A549 (cell line): Measurements from ENCODE around the gene SMG1. TPM values are rescaled to one million over a fixed set of nuclear protein-coding genes. Genes with fewer than 3 reads are reported as not detected.

ENCODE experiments used
- ATAC-seq, 2 experiments: fragments of 200-7000 bp in 1 of 2; fragments of >200 bp in 1 of 2; cut with Nextera tagmentation in 1 of 2; cut with Tn5 transposase in 1 of 2; 3 replicates each; pipeline versions ENCODE4 v1.8.0 to v1.9.1; 2018 to 2020; ENCODE audit warnings: mild to moderate bottlenecking in 1 of 2, moderate library complexity in 1 of 2
- CTCF ChIA-PET: fragments of 300-600 bp; sonication (Branson Sonifier 250); formaldehyde crosslinking; extraction: SDS; loops from one replicate; lab custom pipeline; 2021; ENCODE audit warnings: antibody characterized with exemption, inconsistent platforms; lab: Yijun Ruan, JAX
- POLR2A ChIA-PET: fragments of 350-600 bp; formaldehyde crosslinking; extraction: SDS; loops from one replicate; lab custom pipeline; 2021; ENCODE audit warnings: antibody characterized with exemption, inconsistent platforms; lab: Yijun Ruan, JAX
- DNase-seq, 2 experiments: peaks; one replicate each; pipeline versions ENCODE4 v3.0.0 to v3.0.0-alpha.2; 2011 to 2016; ENCODE audit warnings: low read depth in 1 of 2, low spot score in 1 of 2
- FAIRE-seq: peaks from 2 replicates; lab custom pipeline; 2011; peaks lifted over from hg19 to GRCh38; lab: Jason Lieb, UNC
- H3K27ac ChIP-seq, 2 experiments: fragments of >200 bp; sonication (Bioruptor Twin); formaldehyde crosslinking; 3 replicates each; pipeline ENCODE4 v1.5.1; 2016 to 2017
- H3K4me1 ChIP-seq: fragments of >200 bp; sonication (Bioruptor Twin); formaldehyde crosslinking; 3 replicates; pipeline ENCODE4 v1.6.1; 2016
- H3K4me2 ChIP-seq: fragments of >200 bp; sonication (Bioruptor Twin); formaldehyde crosslinking; 3 replicates; pipeline ENCODE4 v1.6.1; 2016
- H3K4me3 ChIP-seq: fragments of >200 bp; sonication (Bioruptor Twin); formaldehyde crosslinking; 3 replicates; pipeline ENCODE4 v1.5.1; 2016
- H3K9me3 ChIP-seq: fragments of >200 bp; sonication (Bioruptor Twin); formaldehyde crosslinking; 3 replicates; pipeline ENCODE4 v1.6.1; 2016
- CBX2 ChIP-seq: fragments of 200-600 bp; sonication (generic); IDR thresholded peaks from 2 replicates; pipeline ENCODE4 v1.6.1; 2016; ENCODE audit warnings: low read depth, mild to moderate bottlenecking, borderline replicate concordance
- CBX8 ChIP-seq: fragments of 200-600 bp; sonication (generic); IDR thresholded peaks from 2 replicates; pipeline ENCODE4 v1.6.1; 2016
- CEBPB ChIP-seq, 2 experiments: fragments of >200 bp in 1 of 2; sonication (Bioruptor Twin) in 1 of 2; formaldehyde crosslinking in 1 of 2; IDR thresholded peaks; 2 replicates each; pipeline ENCODE4 v1.6.1; 2012 to 2016
- CHD4 ChIP-seq: fragments of 200-600 bp; sonication (generic); IDR thresholded peaks from 2 replicates; pipeline ENCODE4 v1.6.1; 2016; ENCODE audit warnings: antibody characterized with exemption, mild to moderate bottlenecking, borderline replicate concordance
- EHF ChIP-seq: fragments of 250-450 bp; sonication (Bioruptor Pico); IDR thresholded peaks from 2 replicates; pipeline ENCODE4 v1.5.0; 2020; ENCODE audit warnings: mild to moderate bottlenecking
- EHMT2 ChIP-seq: fragments of 200-600 bp; sonication (generic); IDR thresholded peaks from 2 replicates; pipeline ENCODE4 v1.6.1; 2016; ENCODE audit warnings: antibody characterized with exemption, low read depth, mild to moderate bottlenecking, moderate library complexity
- FOSB ChIP-seq: fragments of 250-450 bp; sonication (Bioruptor Pico); IDR thresholded peaks from 2 replicates; pipeline ENCODE4 v1.5.0; 2020; ENCODE audit warnings: mild to moderate bottlenecking, moderate library complexity
- FOSL2 ChIP-seq, 2 experiments: fragments of 450-650 bp in 1 of 2; fragments of >200 bp in 1 of 2; sonication (Bioruptor Twin) in 1 of 2; formaldehyde crosslinking; IDR thresholded peaks; 2 replicates each; pipeline versions ENCODE4 v1.5.0 to v1.6.1; 2016 to 2020; ENCODE audit warnings: mild to moderate bottlenecking in 1 of 2, moderate library complexity in 1 of 2
- FOXS1 ChIP-seq: fragments of 250-450 bp; sonication (Bioruptor Pico); IDR thresholded peaks from 2 replicates; pipeline ENCODE4 v1.5.0; 2020; ENCODE audit warnings: mild to moderate bottlenecking, moderate library complexity
- HEYL ChIP-seq: fragments of 250-450 bp; sonication (Bioruptor Pico); IDR thresholded peaks from 2 replicates; pipeline ENCODE4 v1.8.0; 2021; ENCODE audit warnings: mild to moderate bottlenecking, moderate library complexity
- HOXA7 ChIP-seq: fragments of 250-450 bp; sonication (Bioruptor Pico); IDR thresholded peaks from 2 replicates; pipeline ENCODE4 v1.5.0; 2020; ENCODE audit warnings: mild to moderate bottlenecking, moderate library complexity
- JUN ChIP-seq, 2 experiments: fragments of >200 bp; sonication (Bioruptor Twin); formaldehyde crosslinking; IDR thresholded peaks; 2 replicates in 1 of 2; 3 replicates in 1 of 2; pipeline ENCODE4 v1.6.1; 2016 to 2017
- JUNB ChIP-seq: fragments of >200 bp; sonication (Bioruptor Twin); formaldehyde crosslinking; IDR thresholded peaks from 2 replicates; pipeline ENCODE4 v1.6.1; 2016
- KDM1A ChIP-seq: fragments of 200-600 bp; sonication (generic); IDR thresholded peaks from 2 replicates; pipeline ENCODE4 v1.6.1; 2016; ENCODE audit warnings: low read depth, mild to moderate bottlenecking
- MAZ ChIP-seq: fragments of 150-350 bp; IDR thresholded peaks from 2 replicates; pipeline ENCODE4 v1.6.1; 2014; ENCODE audit warnings: antibody characterized with exemption, low read depth, low read length, borderline replicate concordance
- MYC ChIP-seq: IDR thresholded peaks from 2 replicates; pipeline ENCODE4 v1.6.1; 2012; ENCODE audit warnings: mild to moderate bottlenecking, inconsistent platforms, low read length, improper control_type of control experiment, borderline replicate concordance
- NFE2L2 ChIP-seq: fragments of 150-350 bp; conservative IDR thresholded peaks from 2 replicates; pipeline ENCODE4 v1.6.1; 2014; ENCODE audit warnings: low read length
- NR3C1 ChIP-seq: fragments of >200 bp; sonication (Bioruptor Twin); formaldehyde crosslinking; IDR thresholded peaks from 3 replicates; pipeline ENCODE4 v1.6.1; 2017
- POLR2A ChIP-seq: IDR thresholded peaks from 2 replicates; pipeline ENCODE4 v1.6.1; 2012; ENCODE audit warnings: mild to moderate bottlenecking, low read length
- RAD21 ChIP-seq, 2 experiments: fragments of >200 bp in 1 of 2; sonication (Bioruptor Twin) in 1 of 2; formaldehyde crosslinking in 1 of 2; IDR thresholded peaks in 1 of 2; conservative IDR thresholded peaks in 1 of 2; 2 replicates in 1 of 2; 3 replicates in 1 of 2; pipeline ENCODE4 v1.6.1; 2012 to 2018; ENCODE audit warnings: inconsistent platforms in 1 of 2
- RARB ChIP-seq: fragments of 250-450 bp; sonication (Bioruptor Pico); IDR thresholded peaks from 2 replicates; pipeline ENCODE4 v1.8.0; 2021; ENCODE audit warnings: mild to moderate bottlenecking, moderate library complexity
- RCOR1 ChIP-seq: fragments of 150-350 bp; IDR thresholded peaks from 2 replicates; pipeline ENCODE4 v1.6.1; 2014; ENCODE audit warnings: antibody characterized with exemption, low read length, low read depth
- RFX5 ChIP-seq: fragments of 450-650 bp; IDR thresholded peaks from 2 replicates; pipeline ENCODE4 v1.7.1; 2014; ENCODE audit warnings: antibody characterized with exemption, mild to moderate bottlenecking, moderate library complexity
- SMC3 ChIP-seq: fragments of >200 bp; sonication (Bioruptor Twin); formaldehyde crosslinking; IDR thresholded peaks from 3 replicates; pipeline ENCODE4 v1.6.1; 2018; ENCODE audit warnings: inconsistent platforms
- TFCP2L1 ChIP-seq: fragments of 250-450 bp; sonication (Bioruptor Pico); IDR thresholded peaks from 2 replicates; pipeline ENCODE4 v1.5.0; 2021; ENCODE audit warnings: mild to moderate bottlenecking
- TP53 ChIP-seq: fragments of 250-450 bp; sonication (Bioruptor Pico); IDR thresholded peaks from 2 replicates; pipeline ENCODE4 v1.5.0; 2021; ENCODE audit warnings: mild to moderate bottlenecking, moderate library complexity
- ZC3H11A ChIP-seq: fragments of 450-650 bp; IDR thresholded peaks from 2 replicates; pipeline ENCODE4 v1.6.1; 2014; ENCODE audit warnings: antibody characterized with exemption, mild to moderate bottlenecking
- ZFP36 ChIP-seq: fragments of 450-650 bp; IDR thresholded peaks from 2 replicates; pipeline ENCODE4 v1.6.1; 2014; ENCODE audit warnings: borderline replicate concordance; ENCODE audit not compliant: partially characterized antibody
- ZNF302 ChIP-seq: fragments of 250-450 bp; sonication (Bioruptor Pico); IDR thresholded peaks from 2 replicates; pipeline ENCODE4 v1.9.0; 2021; ENCODE audit warnings: inconsistent platforms, mild to moderate bottlenecking, moderate library complexity
- WGBS: methylation state at CpG from one replicate; pipeline ENCODE4 v1.1.6; 2017; ENCODE audit errors: missing lambda C conversion rate; 5-methylcytosine and 5-hydroxymethylcytosine counted together
- polyA plus RNA-seq, 4 experiments: library from polyadenylated mRNA; depleted of rRNA in 3 of 4; stranded (reverse); fragments of >200 nt; fragmentation: RNase III in 1 of 4; extraction: RNeasy Plus Mini Kit Qiagen cat#74134 plus additional on column Dnase treatment in 1 of 4; gene quantifications; 2 replicates in 3 of 4; 3 replicates in 1 of 4; pipeline ENCODE4 v1.2.3, GENCODE V29; 2011 to 2017
- TF ChIP-seq, protein P1 (sequence below): fragments of 250-450 bp; sonication (Bioruptor Pico); IDR thresholded peaks from 2 replicates; pipeline ENCODE4 v1.5.0; 2020; ENCODE audit warnings: low read depth, mild to moderate bottlenecking, moderate library complexity
- TF ChIP-seq, protein P2 (sequence below): fragments of >200 bp; sonication (Bioruptor Twin); formaldehyde crosslinking; IDR thresholded peaks from 2 replicates; pipeline ENCODE4 v1.6.1; 2016
- TF ChIP-seq, protein P3 (sequence below): fragments of 150-350 bp; IDR thresholded peaks from 2 replicates; pipeline ENCODE4 v1.6.1; 2014; ENCODE audit warnings: low read depth, mild to moderate bottlenecking, low read length
- TF ChIP-seq, protein P4 (sequence below): IDR thresholded peaks from 2 replicates; pipeline ENCODE4 v1.6.1; 2012

The SMG1 gene
- polyA plus RNA-seq, 2 of the 4 experiments (the other 2 are of a cell fraction) = 15.7 to 63.8 TPM

DNA sequence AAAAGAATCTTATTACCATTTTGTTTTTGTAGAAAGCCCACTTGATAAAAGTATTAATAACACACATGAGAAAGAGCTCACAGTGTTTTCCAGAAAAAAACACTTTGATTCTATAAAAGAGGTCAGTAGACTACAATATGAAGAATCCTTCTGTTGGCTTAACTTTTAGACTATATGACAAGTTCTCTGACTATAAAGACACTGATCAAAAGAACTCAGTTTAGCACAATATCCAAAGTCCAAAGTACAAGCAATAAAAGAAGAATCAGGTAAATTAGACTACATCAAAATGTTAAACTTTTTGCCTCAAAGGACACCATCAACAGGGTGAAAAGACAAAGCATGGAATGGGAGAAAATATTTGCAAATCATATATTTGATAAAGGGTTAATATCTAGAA, 11.2 kb upstream of the SMG1 start:
- no peak overlapping the region for H3K4me3 ChIP-seq
- TF ChIP-seq, protein P1, sequence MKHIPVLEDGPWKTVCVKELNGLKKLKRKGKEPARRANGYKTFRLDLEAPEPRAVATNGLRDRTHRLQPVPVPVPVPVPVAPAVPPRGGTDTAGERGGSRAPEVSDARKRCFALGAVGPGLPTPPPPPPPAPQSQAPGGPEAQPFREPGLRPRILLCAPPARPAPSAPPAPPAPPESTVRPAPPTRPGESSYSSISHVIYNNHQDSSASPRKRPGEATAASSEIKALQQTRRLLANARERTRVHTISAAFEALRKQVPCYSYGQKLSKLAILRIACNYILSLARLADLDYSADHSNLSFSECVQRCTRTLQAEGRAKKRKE (CRISPR knock-in tag) = no peak
- TF ChIP-seq POLR2A (no peak), EHMT2 (no peak), RAD21 (conservative IDR thresholded peaks at IDR 0.05 in 1 of 2, IDR thresholded peaks at IDR 0.05 in 1 of 2) (no peak), KDM1A (no peak), JUNB (no peak), FOXS1 (CRISPR knock-in tag) (no peak), CEBPB (IDR thresholded peaks at IDR 0.05) (no peak), HEYL (CRISPR knock-in tag) (no peak), HOXA7 (CRISPR knock-in tag) (no peak), SMC3 (no peak), TFCP2L1 (CRISPR knock-in tag) (no peak), ZFP36 (no peak), JUN (IDR thresholded peaks at IDR 0.05) (no peak), FOSB (CRISPR knock-in tag) (no peak)
- TF ChIP-seq, protein P2, sequence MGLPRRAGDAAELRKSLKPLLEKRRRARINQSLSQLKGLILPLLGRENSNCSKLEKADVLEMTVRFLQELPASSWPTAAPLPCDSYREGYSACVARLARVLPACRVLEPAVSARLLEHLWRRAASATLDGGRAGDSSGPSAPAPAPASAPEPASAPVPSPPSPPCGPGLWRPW = no peak
- DNase-seq = no peak
- peaks cover 13% of the 10 kb centered on the region for H3K4me1 ChIP-seq
- ATAC-seq = no peak
- no peak overlapping the region for H3K4me2 ChIP-seq
- ChIA-PET CTCF (interaction anchor here (1.6 to 2.4 kb wide), 2 partner anchors 9 to 30 kb away, joined by 5 to 10 read pairs; no protein-coding TSS in a partner anchor), POLR2A (interaction anchor here (0.9 to 1.5 kb wide), 2 partner anchors 12 to 136 kb away, joined by 3 to 4 read pairs; partner anchors contain the start of genes ARL6IP1 and SMG1)
- no peaks in the 10 kb centered on the region for H3K9me3 ChIP-seq
- FAIRE-seq = no peak
- H3K27ac ChIP-seq = no peak overlapping the region

DNA sequence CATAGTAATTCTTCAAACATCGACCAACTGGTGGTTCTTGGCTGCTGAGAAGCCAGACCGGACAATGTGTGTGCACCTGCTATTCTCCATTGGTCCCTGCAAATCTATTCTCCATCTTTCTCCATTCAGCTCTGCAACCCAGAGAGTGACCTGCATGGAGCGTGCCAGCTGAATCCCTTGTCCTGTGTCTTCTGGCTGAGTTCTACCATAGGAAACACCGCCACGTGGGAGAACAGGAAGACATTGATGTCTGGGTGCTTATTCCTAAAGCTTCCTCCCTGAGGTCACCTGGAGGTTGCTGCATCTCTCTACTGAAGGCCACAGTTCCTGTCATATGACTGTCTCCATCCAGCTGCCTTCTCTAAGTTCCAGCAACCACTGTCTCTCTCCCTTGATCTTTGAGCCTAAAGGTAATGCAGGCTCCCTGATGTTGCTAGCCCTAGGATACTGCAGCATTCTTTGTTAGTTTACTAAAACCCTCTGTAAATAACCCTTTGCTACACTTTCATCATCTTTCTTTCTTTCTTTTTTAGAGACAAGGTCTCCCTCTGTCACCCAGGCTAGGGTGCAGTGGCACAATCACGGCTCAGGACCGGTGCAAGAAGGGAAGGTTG, 10.6 kb upstream of the SMG1 start:
- peaks cover 18% of the 10 kb centered on the region for H3K4me1 ChIP-seq
- peak in 1 of 2 experiments; percentile 19; a peak in 1 of 6 replicates for ATAC-seq
- no peak overlapping the region for H3K4me3 ChIP-seq
- H3K4me2 ChIP-seq = no peak overlapping the region
- H3K27ac ChIP-seq = no peak overlapping the region
- POLR2A ChIA-PET = interaction anchor here (0.9 to 1.5 kb wide), 2 partner anchors 11 to 135 kb away, joined by 3 to 4 read pairs; partner anchors contain the start of genes ARL6IP1 and SMG1
- CTCF ChIA-PET = interaction anchor here (0.6 to 2.4 kb wide), 3 partner anchors 9 to 438 kb away, joined by 3 to 10 read pairs (median 5); no protein-coding TSS in a partner anchor
- FAIRE-seq = no peak
- no peak for DNase-seq
- TF ChIP-seq FOSL2 (IDR thresholded peaks at IDR 0.05) (no peak), FOSL2 (CRISPR knock-in tag; IDR thresholded peaks at IDR 0.05) (no peak), KDM1A (no peak), CHD4 (no peak), MYC (no peak), ZC3H11A (no peak), CBX2 (no peak), NR3C1 (no peak), RARB (CRISPR knock-in tag) (no peak), RFX5 (no peak), CBX8 (no peak), RCOR1 (no peak), NFE2L2 (no peak), TP53 (no peak), MAZ (no peak), ZNF302 (CRISPR knock-in tag) (no peak), EHF (CRISPR knock-in tag) (no peak)
- TF ChIP-seq, protein P3, sequence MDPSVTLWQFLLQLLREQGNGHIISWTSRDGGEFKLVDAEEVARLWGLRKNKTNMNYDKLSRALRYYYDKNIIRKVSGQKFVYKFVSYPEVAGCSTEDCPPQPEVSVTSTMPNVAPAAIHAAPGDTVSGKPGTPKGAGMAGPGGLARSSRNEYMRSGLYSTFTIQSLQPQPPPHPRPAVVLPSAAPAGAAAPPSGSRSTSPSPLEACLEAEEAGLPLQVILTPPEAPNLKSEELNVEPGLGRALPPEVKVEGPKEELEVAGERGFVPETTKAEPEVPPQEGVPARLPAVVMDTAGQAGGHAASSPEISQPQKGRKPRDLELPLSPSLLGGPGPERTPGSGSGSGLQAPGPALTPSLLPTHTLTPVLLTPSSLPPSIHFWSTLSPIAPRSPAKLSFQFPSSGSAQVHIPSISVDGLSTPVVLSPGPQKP = no peak
- TF ChIP-seq, protein P1 (CRISPR knock-in tag) = no peak
- TF ChIP-seq, protein P2 = no peak
- TF ChIP-seq, protein P4, sequence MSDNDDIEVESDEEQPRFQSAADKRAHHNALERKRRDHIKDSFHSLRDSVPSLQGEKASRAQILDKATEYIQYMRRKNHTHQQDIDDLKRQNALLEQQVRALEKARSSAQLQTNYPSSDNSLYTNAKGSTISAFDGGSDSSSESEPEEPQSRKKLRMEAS = no peak
- 73% methylated on average over 7 of the region's 7 CpGs for WGBS
- no peaks in the 10 kb centered on the region for H3K9me3 ChIP-seq
